GM12873 (cell line): ENCODE results near the gene AGPS.

ENCODE experiments used
- TF ChIP-seq, protein P1 (sequence below): IDR thresholded peaks from 2 replicates; pipeline ENCODE4 v1.5.1; 2012; ENCODE audit warnings: low read depth, mild to moderate bottlenecking, moderate library complexity, low read length, control low read depth; ENCODE audit not compliant: insufficient read depth; ENCODE audit errors: missing control alignments

AGPS gene

GRCh38 chr2:177496921-177497320 is 104.3 kb downstream of the AGPS start:
- TF ChIP-seq, protein P1, sequence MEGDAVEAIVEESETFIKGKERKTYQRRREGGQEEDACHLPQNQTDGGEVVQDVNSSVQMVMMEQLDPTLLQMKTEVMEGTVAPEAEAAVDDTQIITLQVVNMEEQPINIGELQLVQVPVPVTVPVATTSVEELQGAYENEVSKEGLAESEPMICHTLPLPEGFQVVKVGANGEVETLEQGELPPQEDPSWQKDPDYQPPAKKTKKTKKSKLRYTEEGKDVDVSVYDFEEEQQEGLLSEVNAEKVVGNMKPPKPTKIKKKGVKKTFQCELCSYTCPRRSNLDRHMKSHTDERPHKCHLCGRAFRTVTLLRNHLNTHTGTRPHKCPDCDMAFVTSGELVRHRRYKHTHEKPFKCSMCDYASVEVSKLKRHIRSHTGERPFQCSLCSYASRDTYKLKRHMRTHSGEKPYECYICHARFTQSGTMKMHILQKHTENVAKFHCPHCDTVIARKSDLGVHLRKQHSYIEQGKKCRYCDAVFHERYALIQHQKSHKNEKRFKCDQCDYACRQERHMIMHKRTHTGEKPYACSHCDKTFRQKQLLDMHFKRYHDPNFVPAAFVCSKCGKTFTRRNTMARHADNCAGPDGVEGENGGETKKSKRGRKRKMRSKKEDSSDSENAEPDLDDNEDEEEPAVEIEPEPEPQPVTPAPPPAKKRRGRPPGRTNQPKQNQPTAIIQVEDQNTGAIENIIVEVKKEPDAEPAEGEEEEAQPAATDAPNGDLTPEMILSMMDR = no peak

- TF ChIP-seq, protein P1 = no peak
Observed at GRCh38 chr2:177501186-177501585, 108.6 kb downstream of the AGPS start.

DNA sequence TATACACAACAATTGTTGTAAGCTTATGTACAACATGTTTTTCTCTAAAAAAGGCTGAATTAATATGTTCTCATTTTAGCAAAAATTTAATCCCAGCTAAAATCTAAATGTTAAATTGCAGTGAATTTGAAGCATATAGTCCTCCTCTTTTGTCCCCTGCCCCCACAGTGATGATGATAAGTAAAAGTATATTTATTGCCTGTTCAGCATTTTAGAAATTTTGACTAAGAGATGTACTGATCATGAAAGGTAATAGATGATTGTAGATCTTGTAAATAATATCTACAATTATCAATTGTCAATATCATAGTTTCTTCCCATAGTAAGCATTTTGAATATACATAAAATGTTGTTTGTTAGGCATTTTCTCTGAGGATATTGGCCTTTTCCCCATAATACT is 113.9 kb downstream of the AGPS start:
- TF ChIP-seq, protein P1 = no peak

GRCh38 chr2:177506998-177507397 is 114.4 kb downstream of the AGPS start:
- TF ChIP-seq, protein P1 = no peak

DNA sequence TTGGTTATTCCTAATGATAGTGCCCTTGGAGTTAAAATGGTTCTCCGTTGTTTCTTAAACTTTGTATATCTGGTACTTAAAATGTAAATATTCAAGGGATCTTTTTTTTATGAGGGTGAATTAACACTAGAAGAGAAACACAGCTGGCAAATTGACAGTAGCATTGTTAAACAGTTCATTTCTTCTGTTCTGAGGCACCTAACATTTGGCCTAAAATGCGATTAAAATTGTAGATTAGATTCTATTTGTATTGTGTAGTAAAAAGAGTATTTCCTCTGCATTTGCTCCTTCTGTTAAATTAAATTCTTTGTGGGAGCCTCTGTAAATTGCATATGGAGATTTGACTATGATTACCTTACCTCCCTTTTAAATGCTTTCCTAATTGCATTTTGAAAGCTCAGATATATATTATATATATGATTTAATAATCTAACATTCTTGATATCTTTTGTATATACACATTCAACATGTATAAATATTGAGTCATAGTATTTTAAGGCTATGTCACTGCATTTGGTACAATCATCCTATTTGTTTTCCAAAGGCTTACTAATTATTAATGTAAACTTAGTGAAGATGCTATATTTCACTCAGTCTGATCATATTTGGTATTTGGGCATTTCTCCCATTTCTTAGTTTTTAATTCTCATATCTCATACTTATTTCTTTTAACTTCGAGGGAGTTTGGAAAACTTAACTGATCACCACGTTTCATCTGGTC is 124.4 kb downstream of the AGPS start:
- TF ChIP-seq, protein P1 = no peak

DNA sequence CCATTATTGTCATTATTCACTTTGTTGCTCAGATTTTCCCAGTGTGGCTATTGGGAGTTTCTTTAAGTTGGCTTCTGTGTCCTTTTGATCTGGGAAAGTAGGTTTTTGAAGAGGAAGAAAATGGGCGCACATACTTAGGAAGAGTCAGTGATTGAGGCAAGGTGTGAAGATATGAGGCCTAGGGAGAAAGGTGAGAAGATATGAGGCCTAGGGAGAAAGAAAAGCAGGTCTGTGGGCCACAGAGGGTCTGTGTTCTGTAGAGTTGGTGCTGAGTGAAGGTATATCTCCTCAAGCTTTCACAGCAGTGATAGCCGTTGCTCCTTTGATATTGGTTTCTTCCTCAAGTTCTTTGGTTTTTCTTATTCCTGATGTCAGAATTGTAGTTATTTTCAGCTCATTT is 126.2 kb downstream of the AGPS start:
- TF ChIP-seq, protein P1 = no peak

DNA sequence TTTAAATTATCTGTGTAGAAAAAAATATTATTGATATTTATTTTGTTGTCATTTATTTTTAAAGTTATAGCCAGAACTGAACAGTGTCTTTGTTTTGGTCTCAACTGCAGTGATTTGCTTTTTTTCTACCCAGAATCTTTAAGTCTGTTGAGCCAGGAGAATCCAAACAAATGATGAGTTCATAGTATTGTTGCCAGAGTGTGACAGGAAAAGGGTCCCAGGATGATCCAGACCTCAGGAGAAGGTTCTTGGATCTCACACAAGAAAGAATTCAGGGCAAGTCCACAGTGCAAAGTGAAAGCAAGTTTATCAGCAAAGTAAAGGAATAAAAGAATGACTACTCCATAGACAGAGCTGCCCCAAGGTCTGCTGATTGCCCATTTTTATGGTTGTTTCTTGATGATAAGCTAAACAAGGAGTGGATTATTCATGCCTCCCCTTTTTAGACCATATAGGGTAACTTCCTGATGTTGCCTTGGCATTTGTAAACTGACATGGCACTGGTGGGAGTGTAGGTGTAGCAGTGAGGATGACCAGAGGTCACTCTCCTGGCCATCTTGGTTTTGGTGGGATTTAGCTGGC is 127.1 kb downstream of the AGPS start:
- TF ChIP-seq, protein P1 = no peak
